Aorta (tissue), 5 donors: ENCODE measurements around the gene CCDC57. TPM values are rescaled to one million over a fixed set of nuclear protein-coding genes. Genes with fewer than 3 reads are reported as not detected.

Experiments
- ATAC-seq: fragments of 200-7000 bp; cut with Tn5 transposase; one replicate; pipeline ENCODE4 v1.9.1; 2022; ENCODE audit warnings: moderate library complexity; ENCODE audit not compliant: low FRiP score
- DNase-seq, 2 donors: peaks; one replicate each; pipeline ENCODE4 v3.0.0-alpha.2; 2020
- H3K27ac ChIP-seq, 2 donors: one replicate each; pipeline ENCODE4 v1.5.1; 2013; ENCODE audit warnings: low read length in 2 of 2, mild to moderate bottlenecking in 2 of 2, moderate library complexity in 2 of 2, control low read depth in 1 of 2, inconsistent platforms in 1 of 2, low read depth in 1 of 2
- H3K27me3 ChIP-seq, 2 donors: one replicate each; pipeline ENCODE4 v1.6.1; 2013; ENCODE audit warnings: control low read depth in 1 of 2, low read length in 1 of 2, mild to moderate bottlenecking in 1 of 2, moderate library complexity in 1 of 2; ENCODE audit not compliant: insufficient read depth in 2 of 2, control insufficient read depth in 1 of 2
- H3K36me3 ChIP-seq, 2 donors: one replicate each; pipeline ENCODE4 v1.6.1; 2013; ENCODE audit warnings: control low read depth in 1 of 2, low read length in 1 of 2, mild to moderate bottlenecking in 1 of 2; ENCODE audit not compliant: insufficient read depth in 2 of 2, control insufficient read depth in 1 of 2
- H3K4me1 ChIP-seq, 2 donors: one replicate each; pipeline ENCODE4 v1.6.1; 2013; ENCODE audit warnings: low read length in 2 of 2, control low read depth in 1 of 2, mild to moderate bottlenecking in 1 of 2, moderate library complexity in 1 of 2; ENCODE audit not compliant: insufficient read depth in 2 of 2, control insufficient read depth in 1 of 2
- H3K4me3 ChIP-seq, 2 donors: one replicate each; pipeline ENCODE4 v1.5.1; 2013; ENCODE audit warnings: low read length in 2 of 2, control low read depth in 1 of 2, mild to moderate bottlenecking in 1 of 2
- H3K9me3 ChIP-seq: one replicate; pipeline ENCODE4 v1.6.1; 2013; ENCODE audit warnings: mild to moderate bottlenecking, low read length; ENCODE audit not compliant: control insufficient read depth
- WGBS, 2 donors: extraction: QIAGEN DNeasy Blood & Tissue Kit; methylation state at CpG; one replicate each; pipeline ENCODE4 v1.1.7; 2013; 5-methylcytosine and 5-hydroxymethylcytosine counted together
- intact Hi-C, 2 donors: fragments of 100-400 bp; cut with DNase I; formaldehyde crosslinking; loops; one replicate each; pipeline versions ENCODE4 v1.14.2 to v1.15.0; 2022
- polyA plus RNA-seq, 2 donors: library from polyadenylated mRNA; stranded (reverse); fragments of 200-250 nt; gene quantifications; one replicate each; pipeline ENCODE4 v1.2.3, GENCODE V29; 2013
- total RNA-seq, 2 donors: library from RNA; stranded (reverse); fragmentation: NEBNext Ultra II Directional; extraction: Animal tissue kit (Norgen Biotek cat#: 25700); gene quantifications; one replicate each; pipeline ENCODE4 v1.2.1, GENCODE V29; 2021
- donor health status: healthy with polysubstance abuse.
- donor health status: Bipolar disorder and iron deficiency.
- donor health status: DM: no; HTN: no; CAD: no.
- donor health status: DM: no; HTN: no; CAD: no.
- donor health status: DM: yes; HTN: yes; CAD: no.

Gene CCDC57
- total and polyA plus RNA-seq, 4 donors, result 17.8 to 145 (median 42.3) TPM

GRCh38 chr17:82202981-82203380 is 9.7 kb downstream of the CCDC57 start:
- Histone ChIP-seq H3K4me1 (no peaks in the 10 kb centered on the region), H3K27me3 (no peaks in the 10 kb centered on the region), H3K9me3 (no peaks in the 10 kb centered on the region), H3K36me3 (peaks cover 0 to 1% of the 10 kb centered on the region in 2 donors), H3K4me3 (no peak overlapping the region), H3K27ac (no peak overlapping the region)
- WGBS, 2 donors, result 80 to 83% methylated on average over 10 of the region's 10 CpGs
- no peak for ATAC-seq
- no peak for DNase-seq
- intact Hi-C loops, result no loop called here

DNA sequence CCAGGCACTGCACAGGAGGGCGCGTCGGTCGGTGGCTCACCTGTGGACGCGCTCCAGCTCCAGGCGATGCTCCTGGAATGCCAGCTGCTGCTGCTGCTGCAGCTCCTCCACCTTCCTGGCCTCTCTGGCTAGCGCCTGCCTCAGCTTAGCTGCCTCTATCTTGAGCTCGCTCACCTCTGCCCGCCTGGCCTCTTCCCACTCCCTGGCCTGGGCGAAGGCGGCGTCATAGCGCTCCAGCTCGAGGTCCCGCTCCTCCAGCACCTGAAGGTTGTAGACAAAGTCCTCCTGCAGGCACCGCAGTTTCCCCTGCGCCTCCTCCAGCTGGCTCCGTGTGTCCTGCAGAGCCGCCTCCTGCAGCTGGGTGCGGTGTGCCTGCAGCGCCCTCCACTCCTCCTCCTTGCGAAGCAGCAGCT is 11.1 kb downstream of the CCDC57 start:
- peaks cover 0 to 4% of the 10 kb centered on the region in 2 donors for H3K36me3 ChIP-seq

GRCh38 chr17:82200743-82201497 is 11.7 kb downstream of the CCDC57 start:
- Histone ChIP-seq H3K9me3 (no peaks in the 10 kb centered on the region), H3K4me3 (no peak overlapping the region), H3K27me3 (no peaks in the 10 kb centered on the region), H3K27ac (no peak overlapping the region), H3K4me1 (no peaks in the 10 kb centered on the region), H3K36me3 (peaks cover 0 to 4% of the 10 kb centered on the region in 2 donors)
- ATAC-seq, result no peak
- intact Hi-C loops, result no loop called here
- 89 to 90% methylated on average over 13 of the region's 13 CpGs for WGBS, 2 donors
- no peak for DNase-seq

More for the DNA sequence above, 11.1 kb downstream of the CCDC57 start:
- no peaks in the 10 kb centered on the region for H3K4me1 ChIP-seq
- H3K4me3 ChIP-seq, result no peak overlapping the region
- 94% methylated on average over 22 to 23 of the region's 23 CpGs for WGBS, 2 donors
- ATAC-seq (no peak), DNase-seq (peak in 1 of 2 donors; percentile 71)
- intact Hi-C loops, result no loop called here
- no peaks in the 10 kb centered on the region for H3K9me3 ChIP-seq
- no peak overlapping the region for H3K27ac ChIP-seq
- H3K27me3 ChIP-seq, result no peaks in the 10 kb centered on the region

DNA sequence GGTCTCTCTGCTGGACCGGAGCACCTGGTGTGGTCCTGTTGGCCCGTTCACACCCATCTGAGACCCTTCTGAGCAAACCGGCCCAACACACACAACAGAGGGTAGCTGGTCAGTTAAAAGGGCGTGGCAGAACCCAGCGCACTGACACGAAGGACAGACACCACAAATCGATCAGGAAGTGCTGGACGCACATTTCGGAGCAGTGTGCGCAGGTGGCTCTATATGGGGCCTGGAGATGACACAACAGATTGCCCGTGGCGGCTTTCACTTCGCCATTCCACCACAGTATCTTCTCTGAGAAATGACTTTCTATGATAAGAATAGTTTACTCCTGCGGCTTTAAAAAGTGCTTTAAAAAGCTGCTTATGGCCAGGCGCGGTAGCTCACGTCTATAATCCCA is 12.5 kb downstream of the CCDC57 start:
- no peaks in the 10 kb centered on the region for H3K9me3 ChIP-seq
- no peak overlapping the region for H3K4me3 ChIP-seq
- DNase-seq (no peak), ATAC-seq (no peak)
- intact Hi-C loops, result no loop called here
- H3K27ac ChIP-seq, result no peak overlapping the region
- no peaks in the 10 kb centered on the region for H3K4me1 ChIP-seq
- peaks cover 0 to 4% of the 10 kb centered on the region in 2 donors for H3K36me3 ChIP-seq
- H3K27me3 ChIP-seq, result no peaks in the 10 kb centered on the region
- WGBS, 2 donors, result 94 to 95% methylated on average over 17 of the region's 17 CpGs

GRCh38 chr17:82199496-82199895 is 13.1 kb downstream of the CCDC57 start:
- WGBS, 2 donors, result 94 to 95% methylated on average over 12 of the region's 12 CpGs
- ATAC-seq, result no peak
- Histone ChIP-seq H3K36me3 (peaks cover 0 to 5% of the 10 kb centered on the region in 2 donors), H3K4me3 (no peak overlapping the region), H3K4me1 (no peaks in the 10 kb centered on the region), H3K27ac (no peak overlapping the region), H3K27me3 (no peaks in the 10 kb centered on the region), H3K9me3 (no peaks in the 10 kb centered on the region)
- intact Hi-C loops, result no loop called here
- no peak for DNase-seq

DNA sequence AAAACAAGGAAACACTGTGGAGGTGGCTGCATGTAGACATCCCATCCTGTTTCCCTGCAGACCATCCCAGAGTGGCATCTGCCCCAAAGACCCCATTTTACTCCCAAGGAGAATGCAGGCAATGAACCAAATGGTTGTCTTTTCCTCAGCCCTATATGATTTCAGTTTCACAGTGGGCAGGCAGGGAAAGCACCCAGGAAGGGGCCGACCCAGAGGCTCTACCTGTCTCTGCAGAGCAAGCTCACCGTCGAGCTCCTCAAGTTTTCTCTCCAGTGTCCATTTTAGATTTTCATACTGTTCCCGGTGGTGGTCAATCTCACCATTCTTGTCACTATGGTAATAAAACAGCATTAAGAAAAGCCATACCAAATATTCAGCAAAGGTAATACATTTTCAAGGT is 14.6 kb downstream of the CCDC57 start:
- intact Hi-C loops, result no loop called here
- Histone ChIP-seq H3K4me1 (no peaks in the 10 kb centered on the region), H3K27me3 (no peaks in the 10 kb centered on the region), H3K9me3 (no peaks in the 10 kb centered on the region), H3K27ac (no peak overlapping the region), H3K36me3 (peaks cover 0 to 5% of the 10 kb centered on the region in 2 donors), H3K4me3 (no peak overlapping the region)
- no peak for DNase-seq
- WGBS, 2 donors, result 93 to 96% methylated on average over 4 of the region's 4 CpGs
- ATAC-seq, result no peak

- Histone ChIP-seq H3K27me3 (no peaks in the 10 kb centered on the region), H3K9me3 (no peaks in the 10 kb centered on the region), H3K4me3 (no peak overlapping the region), H3K27ac (no peak overlapping the region), H3K4me1 (no peaks in the 10 kb centered on the region), H3K36me3 (peaks cover 0 to 6% of the 10 kb centered on the region in 2 donors)
- intact Hi-C loops, result no loop called here
- ATAC-seq, result peak; percentile 56
- DNase-seq, result peak in 1 of 2 donors; percentile 76
- WGBS, 2 donors, result 26 to 32% methylated on average over 25 of the region's 25 CpGs
Measured at GRCh38 chr17:82195675-82196672, 16.7 kb downstream of the CCDC57 start.

DNA sequence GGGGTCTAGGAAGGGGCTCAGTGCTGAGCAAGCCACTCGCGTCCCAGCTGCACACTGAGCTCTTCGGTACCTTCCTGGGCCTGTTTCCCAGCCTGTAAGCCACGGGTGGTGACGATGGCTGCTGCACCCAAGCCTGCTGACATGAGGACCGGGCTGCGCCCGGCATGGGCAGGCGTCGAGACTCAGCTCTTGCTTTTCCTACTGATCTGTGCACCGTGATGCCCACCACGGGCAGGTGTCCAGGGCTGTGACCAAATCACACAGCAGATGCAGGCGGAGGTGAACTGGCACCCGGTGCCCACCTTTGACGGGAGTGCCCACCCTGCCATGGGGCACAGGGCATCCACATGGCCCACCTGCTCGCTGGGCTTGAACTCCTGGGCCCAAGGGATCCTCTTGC is 17.9 kb downstream of the CCDC57 start:
- Histone ChIP-seq H3K9me3 (no peaks in the 10 kb centered on the region), H3K27ac (no peak overlapping the region), H3K4me3 (no peak overlapping the region), H3K4me1 (no peaks in the 10 kb centered on the region), H3K36me3 (peaks cover 0 to 6% of the 10 kb centered on the region in 2 donors), H3K27me3 (no peaks in the 10 kb centered on the region)
- intact Hi-C loops, result no loop called here
- 97% methylated on average over 16 of the region's 16 CpGs for WGBS, 2 donors
- ATAC-seq (no peak), DNase-seq (no peak)
